Stimulated activated effector memory CD8-positive, alpha-beta T cell treated with anti-CD3 and anti-CD28 coated beads, Interleukin-12 subunit alpha, Interleukin-12 subunit beta, amount 100 ng/mL, for 72 hours (primary cell): ENCODE data around the gene ZBP1.

Experiments
- ATAC-seq: fragments of 150-1000 bp; cut with Tn5 transposase; 2 replicates; pipeline ENCODE4 v1.10.0; 2021
- DNase-seq, 2 donors: peaks; one replicate each; pipeline ENCODE4 v3.0.0; 2021 to 2022; ENCODE audit warnings: low spot score in 2 of 2
- H3K27ac Mint-ChIP-seq: one replicate; pipeline ENCODE4 v1.8.0; 2022; ENCODE audit warnings: mild to moderate bottlenecking, mixed read lengths
- H3K36me3 Mint-ChIP-seq: one replicate; pipeline ENCODE4 v1.8.0; 2022; ENCODE audit warnings: mild to moderate bottlenecking, mixed read lengths
- H3K4me1 Mint-ChIP-seq: one replicate; pipeline ENCODE4 v1.8.0; 2022; ENCODE audit warnings: mixed read lengths
- H3K4me3 Mint-ChIP-seq: one replicate; pipeline ENCODE4 v1.8.0; 2022; ENCODE audit warnings: mild to moderate bottlenecking, mixed read lengths
- H3K9me3 Mint-ChIP-seq: one replicate; pipeline ENCODE4 v1.8.0; 2022; ENCODE audit warnings: mixed read lengths

Gene ZBP1

GRCh38 chr20:57605878-57606277, 14.3 kb downstream of the ZBP1 start:
- peak; percentile 38 for ATAC-seq
- no peak overlapping the region for H3K27ac Mint-ChIP-seq
- peak overlapping the region; percentile 34 for H3K4me3 Mint-ChIP-seq

GRCh38 chr20:57605045-57605444, 15.2 kb downstream of the ZBP1 start:
- peak; percentile 66 for ATAC-seq
- Mint-ChIP-seq H3K4me3 (peak overlapping the region; percentile 34), H3K9me3 (no peaks in the 10 kb centered on the region), H3K36me3 (peaks cover 6% of the 10 kb centered on the region), H3K27ac (peak overlapping the region; percentile 81), H3K4me1 (peaks cover 45% of the 10 kb centered on the region)
- DNase-seq = no peak

More at GRCh38 chr20:57605878-57606277, 14.3 kb downstream of the ZBP1 start:
- Mint-ChIP-seq H3K9me3 (no peaks in the 10 kb centered on the region), H3K36me3 (peaks cover 12% of the 10 kb centered on the region), H3K4me1 (peaks cover 39% of the 10 kb centered on the region)
- DNase-seq = no peak

DNA sequence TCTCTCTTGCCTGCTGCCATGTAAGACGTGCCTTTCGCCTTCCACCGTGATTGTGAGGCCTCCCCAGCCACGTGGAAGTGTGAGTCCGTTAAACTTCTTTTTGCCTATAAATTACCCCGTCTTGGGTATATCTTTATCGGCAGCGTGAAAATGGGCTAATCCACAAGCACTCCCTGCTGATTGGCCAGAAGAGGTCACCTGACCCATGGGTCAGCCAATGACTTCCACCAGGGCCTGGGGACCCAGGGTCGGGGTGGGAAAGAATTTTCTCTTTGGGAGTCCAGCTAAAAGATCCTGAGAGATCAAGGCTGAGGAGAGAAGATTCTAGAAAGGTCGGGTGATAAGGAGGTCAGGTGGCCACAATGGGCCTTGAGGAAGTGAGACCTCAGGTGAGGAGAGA, 17.1 kb downstream of the ZBP1 start:
- H3K27ac Mint-ChIP-seq = peak overlapping the region; percentile 45
- H3K4me1 Mint-ChIP-seq = peaks cover 45% of the 10 kb centered on the region
- ATAC-seq (no peak), DNase-seq (no peak)
- H3K9me3 Mint-ChIP-seq = no peaks in the 10 kb centered on the region
- H3K36me3 Mint-ChIP-seq = no peaks in the 10 kb centered on the region
- H3K4me3 Mint-ChIP-seq = no peak overlapping the region

GRCh38 chr20:57601737-57602136, 18.5 kb downstream of the ZBP1 start:
- Mint-ChIP-seq H3K9me3 (no peaks in the 10 kb centered on the region), H3K27ac (no peak overlapping the region), H3K4me3 (no peak overlapping the region), H3K36me3 (no peaks in the 10 kb centered on the region), H3K4me1 (peaks cover 52% of the 10 kb centered on the region)
- no peak for ATAC-seq
- no peak for DNase-seq

- Mint-ChIP-seq H3K4me1 (peaks cover 49% of the 10 kb centered on the region), H3K4me3 (no peak overlapping the region), H3K36me3 (no peaks in the 10 kb centered on the region), H3K9me3 (no peaks in the 10 kb centered on the region), H3K27ac (no peak overlapping the region)
- no peak for DNase-seq
- ATAC-seq = no peak
These were observed 19.0 kb downstream of the ZBP1 start for GRCh38 chr20:57601211-57601570.

GRCh38 chr20:57600320-57601210, 19.7 kb downstream of the ZBP1 start:
- no peaks in the 10 kb centered on the region for H3K9me3 Mint-ChIP-seq
- no peaks in the 10 kb centered on the region for H3K36me3 Mint-ChIP-seq
- peaks cover 43% of the 10 kb centered on the region for H3K4me1 Mint-ChIP-seq
- no peak overlapping the region for H3K27ac Mint-ChIP-seq
- ATAC-seq (peak; percentile 79), DNase-seq (peak in 1 of 2 donors; percentile 75)
- no peak overlapping the region for H3K4me3 Mint-ChIP-seq

DNA sequence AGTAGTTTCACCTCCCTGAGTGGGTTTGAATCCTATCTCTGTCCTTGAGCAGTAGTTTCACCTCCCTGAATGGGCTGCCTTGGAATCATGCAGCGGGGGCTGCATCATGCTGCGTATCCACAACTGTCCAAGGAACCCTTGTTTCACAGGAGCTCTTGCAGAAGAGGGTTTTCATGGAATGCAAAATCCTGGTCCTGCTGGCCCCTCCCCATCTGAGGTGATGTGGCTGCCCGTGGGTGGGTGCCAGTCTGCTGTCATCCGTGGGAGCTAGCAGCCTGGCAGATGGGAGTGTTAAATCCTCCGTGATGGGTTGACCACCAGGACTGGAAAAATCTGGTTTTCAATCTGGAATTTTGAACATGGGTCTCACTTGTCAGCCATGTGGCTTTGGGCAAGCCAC, 21.7 kb downstream of the ZBP1 start:
- no peaks in the 10 kb centered on the region for H3K9me3 Mint-ChIP-seq
- H3K4me1 Mint-ChIP-seq = peaks cover 32% of the 10 kb centered on the region
- no peak overlapping the region for H3K27ac Mint-ChIP-seq
- no peak for DNase-seq
- ATAC-seq = no peak
- no peak overlapping the region for H3K4me3 Mint-ChIP-seq
- no peaks in the 10 kb centered on the region for H3K36me3 Mint-ChIP-seq

GRCh38 chr20:57598060-57598459, 22.2 kb downstream of the ZBP1 start:
- no peak for DNase-seq
- Mint-ChIP-seq H3K27ac (no peak overlapping the region), H3K4me3 (no peak overlapping the region), H3K4me1 (peaks cover 32% of the 10 kb centered on the region), H3K9me3 (no peaks in the 10 kb centered on the region), H3K36me3 (no peaks in the 10 kb centered on the region)
- no peak for ATAC-seq

DNA sequence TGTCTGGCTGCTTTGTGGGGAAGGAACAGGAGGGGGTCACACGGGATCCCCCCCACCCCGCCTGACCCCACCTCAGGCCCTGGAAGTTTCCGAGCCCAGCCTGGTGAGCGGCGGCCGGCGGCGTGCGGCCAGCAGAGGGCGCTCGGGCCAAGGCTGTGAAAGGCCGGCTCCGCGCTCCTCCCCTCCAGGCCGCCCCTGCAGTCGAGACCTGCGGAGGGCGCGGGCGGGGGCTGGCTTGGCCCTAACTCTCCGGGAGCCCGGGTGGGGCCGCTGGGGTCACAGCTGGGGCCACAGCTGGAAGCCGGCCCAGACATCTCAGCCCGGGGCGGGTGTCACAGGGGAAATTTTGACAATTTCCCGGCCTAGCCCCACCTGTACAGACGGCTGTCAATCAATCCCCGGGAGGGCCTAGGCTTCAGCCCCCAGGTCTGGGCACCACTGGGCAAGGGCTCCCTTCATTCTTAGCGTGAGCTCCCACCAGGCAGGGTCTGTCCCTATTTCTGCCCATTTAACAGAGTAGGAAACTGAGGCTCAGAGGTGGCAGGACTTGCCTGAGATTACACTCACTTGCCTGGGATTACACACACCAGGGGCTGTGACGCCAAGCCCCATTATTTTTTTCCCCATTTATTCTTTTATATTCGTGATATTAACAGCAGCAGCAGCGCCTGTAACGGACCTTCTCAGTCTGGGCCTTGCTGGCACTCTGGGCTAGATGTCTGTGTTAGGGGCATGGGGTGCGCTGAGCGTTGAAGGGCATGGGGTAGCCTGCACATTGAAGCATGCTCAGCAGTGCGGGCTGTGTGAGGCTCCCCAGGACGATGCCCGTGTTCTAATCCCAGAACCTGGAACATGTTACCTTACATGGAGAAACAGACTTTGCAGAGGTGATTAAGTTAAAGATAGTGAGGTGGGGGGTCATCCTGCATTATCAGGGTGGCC, 23.0 kb downstream of the ZBP1 start:
- no peaks in the 10 kb centered on the region for H3K36me3 Mint-ChIP-seq
- ATAC-seq (peak; percentile 74), DNase-seq (peak; percentile 73 to 85)
- H3K27ac Mint-ChIP-seq = no peak overlapping the region
- H3K4me1 Mint-ChIP-seq = peaks cover 30% of the 10 kb centered on the region
- H3K9me3 Mint-ChIP-seq = no peaks in the 10 kb centered on the region
- H3K4me3 Mint-ChIP-seq = no peak overlapping the region

DNA sequence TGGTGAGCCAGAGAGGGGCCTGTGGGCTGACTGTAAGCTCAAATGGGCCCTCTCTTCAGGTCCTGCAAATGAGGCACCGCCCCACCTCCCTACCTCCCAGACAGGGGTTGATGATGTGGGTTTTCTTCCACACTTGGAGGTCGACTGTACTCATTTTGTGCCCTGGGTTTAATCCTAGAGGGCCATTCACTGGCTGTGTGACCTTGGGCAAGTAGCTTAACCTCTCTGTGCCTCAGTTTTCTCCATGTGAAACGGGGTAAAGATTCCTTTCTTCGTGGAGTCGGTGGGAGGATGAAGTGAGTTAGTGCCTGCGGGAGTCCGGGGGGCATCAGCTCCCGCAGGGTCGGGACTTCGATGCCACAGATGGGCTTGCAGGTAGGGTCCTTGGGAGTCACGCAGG, 23.9 kb downstream of the ZBP1 start:
- H3K36me3 Mint-ChIP-seq = no peaks in the 10 kb centered on the region
- no peak overlapping the region for H3K4me3 Mint-ChIP-seq
- no peaks in the 10 kb centered on the region for H3K9me3 Mint-ChIP-seq
- H3K4me1 Mint-ChIP-seq = peaks cover 26% of the 10 kb centered on the region
- DNase-seq (no peak), ATAC-seq (no peak)
- H3K27ac Mint-ChIP-seq = no peak overlapping the region

DNA sequence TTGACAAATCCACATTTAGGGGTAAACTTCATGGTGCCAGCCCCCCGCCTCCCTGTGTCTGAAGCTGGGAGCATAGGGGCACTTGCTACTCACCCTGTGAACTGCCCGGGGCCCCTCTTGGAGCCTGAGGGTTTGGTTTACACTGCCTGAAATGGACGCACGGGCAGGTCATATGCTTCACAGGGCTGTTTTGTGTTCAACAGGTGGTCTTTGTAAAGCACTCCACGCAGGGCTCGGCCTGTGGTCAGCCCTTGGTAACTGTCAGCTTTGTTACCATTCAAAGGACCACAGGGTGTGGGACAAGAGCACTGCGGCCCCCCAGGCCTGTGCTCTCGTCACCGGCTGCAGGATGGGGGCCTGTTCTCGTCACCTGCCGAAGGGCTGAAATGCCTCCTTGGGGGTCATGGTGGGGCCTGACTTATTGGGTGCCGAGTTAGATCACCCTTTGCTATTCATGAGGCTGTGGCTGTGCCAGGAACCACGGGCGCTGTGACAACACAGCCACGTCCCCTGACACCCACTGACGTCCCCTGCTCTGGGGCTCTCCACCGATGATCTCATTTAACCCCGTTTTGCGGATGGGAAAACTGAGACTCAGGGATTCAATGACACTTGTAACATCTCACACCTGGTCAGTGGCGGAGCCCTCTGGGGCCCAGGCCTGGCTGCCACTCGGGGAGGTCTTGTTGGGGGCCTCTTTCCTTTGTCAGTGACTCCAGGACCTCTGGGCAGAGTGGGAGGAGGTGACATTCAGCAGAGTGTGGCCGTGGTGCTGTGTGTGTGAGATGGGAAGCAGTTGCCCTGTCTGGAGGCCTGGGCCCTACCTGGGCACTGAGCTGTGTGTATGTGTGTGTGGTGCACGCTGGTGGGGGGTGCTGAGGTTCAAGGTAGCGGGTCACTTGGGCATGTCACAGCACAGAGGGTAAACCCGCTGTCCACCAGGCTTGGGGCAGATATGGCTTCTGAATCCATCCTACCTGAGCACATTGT, 24.9 kb downstream of the ZBP1 start:
- Mint-ChIP-seq H3K36me3 (no peaks in the 10 kb centered on the region), H3K4me3 (no peak overlapping the region), H3K4me1 (peaks cover 15% of the 10 kb centered on the region), H3K9me3 (no peaks in the 10 kb centered on the region), H3K27ac (no peak overlapping the region)
- DNase-seq (no peak), ATAC-seq (no peak)

- ATAC-seq = no peak
- Mint-ChIP-seq H3K36me3 (no peaks in the 10 kb centered on the region), H3K9me3 (no peaks in the 10 kb centered on the region), H3K4me3 (no peak overlapping the region), H3K27ac (no peak overlapping the region), H3K4me1 (peaks cover 14% of the 10 kb centered on the region)
- DNase-seq = peak; percentile 43 to 81
These were observed 25.9 kb downstream of the ZBP1 start for GRCh38 chr20:57594092-57594951.

- ATAC-seq = no peak
- no peak overlapping the region for H3K27ac Mint-ChIP-seq
- H3K9me3 Mint-ChIP-seq = no peaks in the 10 kb centered on the region
- peaks cover 14% of the 10 kb centered on the region for H3K4me1 Mint-ChIP-seq
- no peak for DNase-seq
- H3K4me3 Mint-ChIP-seq = no peak overlapping the region
- H3K36me3 Mint-ChIP-seq = no peaks in the 10 kb centered on the region
These were observed 26.9 kb downstream of the ZBP1 start for GRCh38 chr20:57593134-57593886.
